Measurements from ENCODE around the gene DNMBP.

- TF ChIP-seq POLR2A (IDR thresholded peaks at IDR 0.05): no peak
- no peak for TF ChIP-seq CTCF (IDR thresholded peaks at IDR 0.05)
- TF ChIP-seq POLR2AphosphoS5 (IDR thresholded peaks at IDR 0.05): no peak
Observed at GRCh38 chr10:99916776-99917175, 93.0 kb downstream of the DNMBP start.
